ENCODE data around the gene LZTS3. TPM values are rescaled to one million over a fixed set of nuclear protein-coding genes. Genes with fewer than 3 reads are reported as not detected.

LZTS3 gene
- total and polyA plus RNA-seq, 2 of the 13 experiments (the other 11 are each of a cell fraction or from before 2014, with no cell fraction given), result 10.1 to 31.3 TPM

DNA sequence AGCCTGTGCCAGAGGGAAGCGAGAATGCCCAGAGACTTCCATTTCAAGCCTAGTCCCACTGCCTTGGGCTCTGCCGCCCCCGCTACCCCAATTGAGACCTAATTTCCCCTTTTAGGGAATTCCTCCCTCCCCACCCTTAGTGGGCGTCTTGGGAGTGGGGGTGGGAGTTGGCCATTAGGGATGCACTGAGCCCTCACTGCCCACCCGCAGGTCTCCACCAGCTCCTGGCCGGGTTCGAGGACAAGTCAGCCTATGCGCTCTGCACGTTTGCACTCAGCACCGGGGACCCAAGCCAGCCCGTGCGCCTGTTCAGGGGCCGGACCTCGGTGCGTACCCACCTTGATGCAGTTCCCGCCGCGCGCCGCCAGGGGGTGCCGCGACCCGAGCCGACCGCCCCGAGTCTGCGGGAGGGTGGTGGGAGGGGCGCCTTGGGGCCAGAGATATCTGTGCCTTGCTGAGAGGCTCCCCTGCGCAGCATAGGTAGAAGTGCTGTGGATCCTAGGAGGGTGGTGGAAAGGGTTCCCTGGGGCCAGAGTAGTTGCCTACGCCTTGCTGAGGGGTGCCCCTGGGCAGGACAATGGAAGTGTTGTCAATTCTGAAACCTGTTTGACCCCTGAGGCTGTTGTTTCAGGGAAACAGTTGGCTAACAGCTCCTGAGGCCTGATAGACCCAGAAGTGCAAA, 45.1 kb upstream of the LZTS3 start (continued):
- TF ChIP-seq, protein P1, sequence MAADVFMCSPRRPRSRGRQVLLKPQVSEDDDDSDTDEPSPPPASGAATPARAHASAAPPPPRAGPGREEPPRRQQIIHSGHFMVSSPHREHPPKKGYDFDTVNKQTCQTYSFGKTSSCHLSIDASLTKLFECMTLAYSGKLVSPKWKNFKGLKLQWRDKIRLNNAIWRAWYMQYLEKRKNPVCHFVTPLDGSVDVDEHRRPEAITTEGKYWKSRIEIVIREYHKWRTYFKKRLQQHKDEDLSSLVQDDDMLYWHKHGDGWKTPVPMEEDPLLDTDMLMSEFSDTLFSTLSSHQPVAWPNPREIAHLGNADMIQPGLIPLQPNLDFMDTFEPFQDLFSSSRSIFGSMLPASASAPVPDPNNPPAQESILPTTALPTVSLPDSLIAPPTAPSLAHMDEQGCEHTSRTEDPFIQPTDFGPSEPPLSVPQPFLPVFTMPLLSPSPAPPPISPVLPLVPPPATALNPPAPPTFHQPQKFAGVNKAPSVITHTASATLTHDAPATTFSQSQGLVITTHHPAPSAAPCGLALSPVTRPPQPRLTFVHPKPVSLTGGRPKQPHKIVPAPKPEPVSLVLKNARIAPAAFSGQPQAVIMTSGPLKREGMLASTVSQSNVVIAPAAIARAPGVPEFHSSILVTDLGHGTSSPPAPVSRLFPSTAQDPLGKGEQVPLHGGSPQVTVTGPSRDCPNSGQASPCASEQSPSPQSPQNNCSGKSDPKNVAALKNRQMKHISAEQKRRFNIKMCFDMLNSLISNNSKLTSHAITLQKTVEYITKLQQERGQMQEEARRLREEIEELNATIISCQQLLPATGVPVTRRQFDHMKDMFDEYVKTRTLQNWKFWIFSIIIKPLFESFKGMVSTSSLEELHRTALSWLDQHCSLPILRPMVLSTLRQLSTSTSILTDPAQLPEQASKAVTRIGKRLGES (CRISPR knock-in tag; IDR thresholded peaks at IDR 0.05; ENCODE audit: borderline replicate concordance), result no peak
- no peak for TF ChIP-seq ZNF337 (CRISPR knock-in tag; IDR thresholded peaks at IDR 0.05; ENCODE audit: borderline replicate concordance, low read depth)
- TF ChIP-seq TBP (CRISPR knock-in tag; IDR thresholded peaks at IDR 0.05), result no peak; the same call in 1 of the 2 replicates
- TF ChIP-seq ZNF3 (CRISPR knock-in tag; IDR thresholded peaks at IDR 0.05), result no peak
- TF ChIP-seq ZNF749 (CRISPR knock-in tag; IDR thresholded peaks at IDR 0.05; ENCODE audit: borderline replicate concordance), result peak; percentile 32; the same call in 1 of the 2 replicates
- TF ChIP-seq ZNF883 (CRISPR knock-in tag; IDR thresholded peaks at IDR 0.05; ENCODE audit: not compliant biosample characterization), result peak; percentile 87
- peak; percentile 89 for TF ChIP-seq BORCS8-MEF2B (CRISPR knock-in tag; IDR thresholded peaks at IDR 0.05)
- no peak for TF ChIP-seq ZNF615 (CRISPR knock-in tag; IDR thresholded peaks at IDR 0.05; ENCODE audit: borderline replicate concordance)
- TF ChIP-seq FOXA3 (CRISPR knock-in tag; IDR thresholded peaks at IDR 0.05), result peak; percentile 66
- TF ChIP-seq ZNF850 (CRISPR knock-in tag; conservative IDR thresholded peaks at IDR 0.05), result no peak; the same call in 1 of the 2 replicates
- TF ChIP-seq U2AF1 (optimal IDR thresholded peaks at IDR 0.05; ENCODE audit: low read depth, low read length), result no peak
- no peak for TF ChIP-seq FIP1L1 (IDR thresholded peaks at IDR 0.05; ENCODE audit: borderline replicate concordance, insufficient read depth, low read depth, low read length)
- TF ChIP-seq MAFG (CRISPR knock-in tag; IDR thresholded peaks at IDR 0.05), result no peak
- TF ChIP-seq SP2 (CRISPR knock-in tag; IDR thresholded peaks at IDR 0.05), result no peak
- peak; percentile 94 for TF ChIP-seq RXRA (CRISPR knock-in tag; IDR thresholded peaks at IDR 0.05)
- peak; percentile 84; the same call in 1 of the 2 replicates for TF ChIP-seq TSC22D2 (CRISPR knock-in tag; IDR thresholded peaks at IDR 0.05; ENCODE audit: borderline replicate concordance)
- TF ChIP-seq ZNF30 (CRISPR knock-in tag; IDR thresholded peaks at IDR 0.05), result no peak
- TF ChIP-seq, protein P2, sequence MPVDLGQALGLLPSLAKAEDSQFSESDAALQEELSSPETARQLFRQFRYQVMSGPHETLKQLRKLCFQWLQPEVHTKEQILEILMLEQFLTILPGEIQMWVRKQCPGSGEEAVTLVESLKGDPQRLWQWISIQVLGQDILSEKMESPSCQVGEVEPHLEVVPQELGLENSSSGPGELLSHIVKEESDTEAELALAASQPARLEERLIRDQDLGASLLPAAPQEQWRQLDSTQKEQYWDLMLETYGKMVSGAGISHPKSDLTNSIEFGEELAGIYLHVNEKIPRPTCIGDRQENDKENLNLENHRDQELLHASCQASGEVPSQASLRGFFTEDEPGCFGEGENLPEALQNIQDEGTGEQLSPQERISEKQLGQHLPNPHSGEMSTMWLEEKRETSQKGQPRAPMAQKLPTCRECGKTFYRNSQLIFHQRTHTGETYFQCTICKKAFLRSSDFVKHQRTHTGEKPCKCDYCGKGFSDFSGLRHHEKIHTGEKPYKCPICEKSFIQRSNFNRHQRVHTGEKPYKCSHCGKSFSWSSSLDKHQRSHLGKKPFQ (CRISPR knock-in tag; IDR thresholded peaks at IDR 0.05; ENCODE audit: insufficient replicate concordance), result peak; percentile 47
- TF ChIP-seq, protein P3, sequence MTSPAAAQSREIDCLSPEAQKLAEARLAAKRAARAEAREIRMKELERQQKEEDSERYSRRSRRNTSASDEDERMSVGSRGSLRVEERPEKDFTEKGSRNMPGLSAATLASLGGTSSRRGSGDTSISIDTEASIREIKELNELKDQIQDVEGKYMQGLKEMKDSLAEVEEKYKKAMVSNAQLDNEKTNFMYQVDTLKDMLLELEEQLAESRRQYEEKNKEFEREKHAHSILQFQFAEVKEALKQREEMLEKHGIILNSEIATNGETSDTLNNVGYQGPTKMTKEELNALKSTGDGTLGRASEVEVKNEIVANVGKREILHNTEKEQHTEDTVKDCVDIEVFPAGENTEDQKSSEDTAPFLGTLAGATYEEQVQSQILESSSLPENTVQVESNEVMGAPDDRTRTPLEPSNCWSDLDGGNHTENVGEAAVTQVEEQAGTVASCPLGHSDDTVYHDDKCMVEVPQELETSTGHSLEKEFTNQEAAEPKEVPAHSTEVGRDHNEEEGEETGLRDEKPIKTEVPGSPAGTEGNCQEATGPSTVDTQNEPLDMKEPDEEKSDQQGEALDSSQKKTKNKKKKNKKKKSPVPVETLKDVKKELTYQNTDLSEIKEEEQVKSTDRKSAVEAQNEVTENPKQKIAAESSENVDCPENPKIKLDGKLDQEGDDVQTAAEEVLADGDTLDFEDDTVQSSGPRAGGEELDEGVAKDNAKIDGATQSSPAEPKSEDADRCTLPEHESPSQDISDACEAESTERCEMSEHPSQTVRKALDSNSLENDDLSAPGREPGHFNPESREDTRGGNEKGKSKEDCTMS (CRISPR knock-in tag; conservative IDR thresholded peaks at IDR 0.05), result peak; percentile 84; the same call in 1 of the 2 replicates
- no peak for TF ChIP-seq HNRNPUL1 (IDR thresholded peaks at IDR 0.05; ENCODE audit: low read depth, low read length)
- 0 out of 2 replicates have a peak, but pooled peaks have one; percentile 46 for TF ChIP-seq CENPT (CRISPR knock-in tag; IDR thresholded peaks at IDR 0.05; ENCODE audit: low read depth)
